Measurements from ENCODE around the gene SLC17A5. TPM values are rescaled to one million over a fixed set of nuclear protein-coding genes. Genes with fewer than 3 reads are reported as not detected.

Gene SLC17A5
- total RNA-seq, 1 donor = 46.6 TPM

- TF ChIP-seq, protein P1, sequence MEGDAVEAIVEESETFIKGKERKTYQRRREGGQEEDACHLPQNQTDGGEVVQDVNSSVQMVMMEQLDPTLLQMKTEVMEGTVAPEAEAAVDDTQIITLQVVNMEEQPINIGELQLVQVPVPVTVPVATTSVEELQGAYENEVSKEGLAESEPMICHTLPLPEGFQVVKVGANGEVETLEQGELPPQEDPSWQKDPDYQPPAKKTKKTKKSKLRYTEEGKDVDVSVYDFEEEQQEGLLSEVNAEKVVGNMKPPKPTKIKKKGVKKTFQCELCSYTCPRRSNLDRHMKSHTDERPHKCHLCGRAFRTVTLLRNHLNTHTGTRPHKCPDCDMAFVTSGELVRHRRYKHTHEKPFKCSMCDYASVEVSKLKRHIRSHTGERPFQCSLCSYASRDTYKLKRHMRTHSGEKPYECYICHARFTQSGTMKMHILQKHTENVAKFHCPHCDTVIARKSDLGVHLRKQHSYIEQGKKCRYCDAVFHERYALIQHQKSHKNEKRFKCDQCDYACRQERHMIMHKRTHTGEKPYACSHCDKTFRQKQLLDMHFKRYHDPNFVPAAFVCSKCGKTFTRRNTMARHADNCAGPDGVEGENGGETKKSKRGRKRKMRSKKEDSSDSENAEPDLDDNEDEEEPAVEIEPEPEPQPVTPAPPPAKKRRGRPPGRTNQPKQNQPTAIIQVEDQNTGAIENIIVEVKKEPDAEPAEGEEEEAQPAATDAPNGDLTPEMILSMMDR (IDR thresholded peaks at IDR 0.05; ENCODE audit: insufficient read depth, low read depth, low read length) = no peak
- no peak overlapping the region for H3K4me3 ChIP-seq (ENCODE audit: low read depth, low read length)
- no peak for DNase-seq (ENCODE audit: low read depth)
Observed at GRCh38 chr6:73640179-73640750, 13.5 kb downstream of the SLC17A5 start.

GRCh38 chr6:73639040-73639439, 14.8 kb downstream of the SLC17A5 start:
- no peak overlapping the region for H3K4me3 ChIP-seq (ENCODE audit: low read depth, low read length)
- DNase-seq (ENCODE audit: low read depth) = no peak
- TF ChIP-seq, protein P1 (IDR thresholded peaks at IDR 0.05; ENCODE audit: insufficient read depth, low read depth, low read length) = no peak

- no peak overlapping the region for H3K4me3 ChIP-seq (ENCODE audit: low read depth, low read length)
- no peak for DNase-seq (ENCODE audit: low read depth)
- TF ChIP-seq, protein P1 (IDR thresholded peaks at IDR 0.05; ENCODE audit: insufficient read depth, low read depth, low read length) = no peak
Observed at GRCh38 chr6:73637404-73637803, 16.4 kb downstream of the SLC17A5 start.

DNA sequence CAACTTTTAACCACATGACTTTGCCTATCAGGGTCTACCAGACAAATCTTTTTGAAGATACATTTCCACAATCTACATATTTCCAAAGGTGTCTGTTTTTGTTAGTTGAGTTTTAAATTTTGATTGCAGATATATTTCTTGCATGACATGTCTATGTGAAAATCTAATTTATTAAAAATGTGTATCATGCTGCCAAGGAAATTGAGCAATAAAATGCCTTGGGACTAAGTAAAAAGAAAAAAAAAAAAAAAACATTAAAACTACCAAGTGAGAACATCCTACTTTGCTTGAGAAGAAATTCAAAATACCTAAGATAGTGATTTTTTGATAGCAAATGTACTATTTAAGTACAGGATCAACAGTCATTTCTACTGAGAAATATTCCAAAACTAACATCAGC, 17.7 kb downstream of the SLC17A5 start:
- TF ChIP-seq, protein P1 (IDR thresholded peaks at IDR 0.05; ENCODE audit: insufficient read depth, low read depth, low read length) = no peak
- H3K4me3 ChIP-seq (ENCODE audit: low read depth, low read length) = no peak overlapping the region
- DNase-seq (ENCODE audit: low read depth) = no peak

GRCh38 chr6:73632346-73632745, 21.4 kb downstream of the SLC17A5 start:
- DNase-seq (ENCODE audit: low read depth) = no peak
- no peak overlapping the region for H3K4me3 ChIP-seq (ENCODE audit: low read depth, low read length)
- TF ChIP-seq, protein P1 (IDR thresholded peaks at IDR 0.05; ENCODE audit: insufficient read depth, low read depth, low read length) = no peak

- peak; percentile 56 for DNase-seq (ENCODE audit: low read depth)
- TF ChIP-seq, protein P1 (IDR thresholded peaks at IDR 0.05; ENCODE audit: insufficient read depth, low read depth, low read length) = no peak
- no peak overlapping the region for H3K4me3 ChIP-seq (ENCODE audit: low read depth, low read length)
Observed at GRCh38 chr6:73631849-73632248, 21.9 kb downstream of the SLC17A5 start.

DNA sequence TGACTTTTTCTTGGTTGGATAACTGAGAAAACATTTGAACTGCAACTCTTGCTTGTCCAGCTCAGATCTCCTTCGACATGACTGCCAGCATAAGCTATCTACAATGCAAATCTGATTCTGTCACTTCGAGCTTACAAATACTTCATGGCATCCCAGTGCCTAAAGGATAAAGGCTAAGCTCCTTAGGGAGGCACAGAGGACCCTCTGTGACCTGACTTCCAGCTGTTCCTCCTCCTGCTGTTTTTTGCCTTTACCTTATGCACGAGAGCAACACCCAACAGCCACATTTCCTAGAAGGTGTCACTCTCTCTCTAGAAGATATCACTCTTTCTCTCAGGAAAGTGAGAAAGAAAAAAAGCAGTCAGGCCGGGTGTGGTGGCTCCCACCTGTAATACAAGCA, 23.4 kb downstream of the SLC17A5 start:
- no peak for DNase-seq (ENCODE audit: low read depth)
- no peak overlapping the region for H3K4me3 ChIP-seq (ENCODE audit: low read depth, low read length)
- TF ChIP-seq, protein P1 (IDR thresholded peaks at IDR 0.05; ENCODE audit: insufficient read depth, low read depth, low read length) = no peak
